ENCODE data around the gene MYORG. TPM values are rescaled to one million over a fixed set of nuclear protein-coding genes. Genes with fewer than 3 reads are reported as not detected.
"Not testable (repeated sequence)": the region's sequence is repeated elsewhere in the genome, so short reads cannot be mapped to it uniquely, and the experiment has no call there.

The MYORG gene
- total RNA-seq, 1 donor from 2014 or later: 4.4 TPM

GRCh38 chr9:34338665-34339385 is 37.9 kb downstream of the MYORG start:
- Histone ChIP-seq H3K9me3 (no peaks in the 10 kb centered on the region), H3K27me3 (no peaks in the 10 kb centered on the region), H3K36me3 (peaks cover 0 to 29% of the 10 kb centered on the region in 2 donors), H3K4me1 (no peaks in the 10 kb centered on the region), H3K27ac (no peak overlapping the region), H3K4me3 (no peak overlapping the region)
- DNase-seq (ENCODE audit: extremely low spot score in 2 of 2): no peak
- TF ChIP-seq, protein P1, sequence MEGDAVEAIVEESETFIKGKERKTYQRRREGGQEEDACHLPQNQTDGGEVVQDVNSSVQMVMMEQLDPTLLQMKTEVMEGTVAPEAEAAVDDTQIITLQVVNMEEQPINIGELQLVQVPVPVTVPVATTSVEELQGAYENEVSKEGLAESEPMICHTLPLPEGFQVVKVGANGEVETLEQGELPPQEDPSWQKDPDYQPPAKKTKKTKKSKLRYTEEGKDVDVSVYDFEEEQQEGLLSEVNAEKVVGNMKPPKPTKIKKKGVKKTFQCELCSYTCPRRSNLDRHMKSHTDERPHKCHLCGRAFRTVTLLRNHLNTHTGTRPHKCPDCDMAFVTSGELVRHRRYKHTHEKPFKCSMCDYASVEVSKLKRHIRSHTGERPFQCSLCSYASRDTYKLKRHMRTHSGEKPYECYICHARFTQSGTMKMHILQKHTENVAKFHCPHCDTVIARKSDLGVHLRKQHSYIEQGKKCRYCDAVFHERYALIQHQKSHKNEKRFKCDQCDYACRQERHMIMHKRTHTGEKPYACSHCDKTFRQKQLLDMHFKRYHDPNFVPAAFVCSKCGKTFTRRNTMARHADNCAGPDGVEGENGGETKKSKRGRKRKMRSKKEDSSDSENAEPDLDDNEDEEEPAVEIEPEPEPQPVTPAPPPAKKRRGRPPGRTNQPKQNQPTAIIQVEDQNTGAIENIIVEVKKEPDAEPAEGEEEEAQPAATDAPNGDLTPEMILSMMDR (IDR thresholded peaks at IDR 0.05): no peak
- no peak for TF ChIP-seq POLR2A (IDR thresholded peaks at IDR 0.05)
- no peak for TF ChIP-seq POLR2AphosphoS5 (IDR thresholded peaks at IDR 0.05; ENCODE audit: insufficient read depth in 1 of 2, low read depth in 1 of 2)
- intact Hi-C loops (cut with DNase I): no loop called here

- intact Hi-C loops (cut with DNase I); H3K27me3 ChIP-seq; H3K27ac ChIP-seq; H3K4me1 ChIP-seq; H3K4me3 ChIP-seq; DNase-seq (ENCODE audit: extremely low spot score in 2 of 2); H3K9me3 ChIP-seq: not testable (repeated sequence)
- peaks cover 0 to 29% of the 10 kb centered on the region in 2 donors for H3K36me3 ChIP-seq
Measured at GRCh38 chr9:34338079-34338478, 38.6 kb downstream of the MYORG start.

DNA sequence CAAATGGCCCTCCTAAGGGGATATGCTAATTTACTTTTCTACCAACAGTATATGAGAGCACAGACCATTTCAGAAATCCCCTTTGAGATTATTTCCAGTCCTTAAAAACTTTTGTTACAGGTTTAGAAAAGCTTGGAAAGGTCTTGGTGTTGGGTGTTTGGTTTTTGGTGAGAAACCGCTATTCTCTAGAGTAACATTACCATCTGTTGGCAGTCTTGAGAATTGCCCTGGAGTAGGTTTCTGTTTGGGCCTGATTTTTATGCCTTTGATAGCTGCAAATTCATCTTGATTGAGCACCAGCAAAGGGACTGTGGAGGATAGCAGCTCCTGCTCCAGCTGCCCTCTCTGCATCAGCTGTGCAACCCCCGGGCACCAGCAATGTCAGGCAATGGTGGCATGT is 39.3 kb downstream of the MYORG start:
- no peak overlapping the region for H3K4me3 ChIP-seq
- TF ChIP-seq POLR2AphosphoS5 (IDR thresholded peaks at IDR 0.05; ENCODE audit: insufficient read depth in 1 of 2, low read depth in 1 of 2) (no peak), POLR2A (IDR thresholded peaks at IDR 0.05) (no peak)
- TF ChIP-seq, protein P1 (IDR thresholded peaks at IDR 0.05): no peak
- H3K27ac ChIP-seq: no peak overlapping the region
- H3K27me3 ChIP-seq: no peaks in the 10 kb centered on the region
- intact Hi-C loops (cut with DNase I): no loop called here
- H3K4me1 ChIP-seq: peaks cover 3% of the 10 kb centered on the region
- no peak for DNase-seq (ENCODE audit: extremely low spot score in 2 of 2)
- peaks cover 0 to 29% of the 10 kb centered on the region in 2 donors for H3K36me3 ChIP-seq
- no peaks in the 10 kb centered on the region for H3K9me3 ChIP-seq

- no peak for DNase-seq (ENCODE audit: extremely low spot score in 2 of 2)
- Histone ChIP-seq H3K27ac (no peak overlapping the region), H3K27me3 (no peaks in the 10 kb centered on the region), H3K4me1 (peaks cover 14% of the 10 kb centered on the region), H3K36me3 (peaks cover 0 to 19% of the 10 kb centered on the region in 2 donors), H3K9me3 (no peaks in the 10 kb centered on the region), H3K4me3 (no peak overlapping the region)
- no peak for TF ChIP-seq POLR2A (IDR thresholded peaks at IDR 0.05)
- TF ChIP-seq POLR2AphosphoS5 (IDR thresholded peaks at IDR 0.05; ENCODE audit: insufficient read depth in 1 of 2, low read depth in 1 of 2): no peak
- TF ChIP-seq, protein P1 (IDR thresholded peaks at IDR 0.05): no peak
- intact Hi-C loops (cut with DNase I): no loop called here
Measured at GRCh38 chr9:34335376-34335775, 41.3 kb downstream of the MYORG start.

GRCh38 chr9:34334916-34335315 is 41.8 kb downstream of the MYORG start:
- DNase-seq (ENCODE audit: extremely low spot score in 2 of 2): no peak
- Histone ChIP-seq H3K27me3 (no peaks in the 10 kb centered on the region), H3K4me3 (no peak overlapping the region), H3K27ac (no peak overlapping the region), H3K9me3 (no peaks in the 10 kb centered on the region), H3K4me1 (peaks cover 19% of the 10 kb centered on the region), H3K36me3 (peaks cover 0 to 15% of the 10 kb centered on the region in 2 donors)
- intact Hi-C loops (cut with DNase I): no loop called here
- TF ChIP-seq POLR2AphosphoS5 (IDR thresholded peaks at IDR 0.05; ENCODE audit: insufficient read depth in 1 of 2, low read depth in 1 of 2) (no peak), POLR2A (IDR thresholded peaks at IDR 0.05) (no peak)
- TF ChIP-seq, protein P1 (IDR thresholded peaks at IDR 0.05): no peak

Data from vagina (tissue), 2 donors.